IMR-90 (cell line): ENCODE data around the gene NEDD4L. TPM values are rescaled to one million over a fixed set of nuclear protein-coding genes. Genes with fewer than 3 reads are reported as not detected.

Experiments
- ATAC-seq: fragments of 200-7000 bp; cut with Tn5 transposase; 2 replicates; pipeline ENCODE4 v1.9.1; 2020; ENCODE audit warnings: low read depth, mild to moderate bottlenecking, moderate library complexity
- BruUV-seq: library from RNA; stranded (reverse); fragments of 400-500 nt; replicated peaks from 2 replicates; lab custom pipeline; 2021; lab: Mats Ljungman, UMichigan
- CTCF ChIA-PET: fragments of 300-600 bp; formaldehyde crosslinking; extraction: SDS; loops from one replicate; lab custom pipeline; 2021; ENCODE audit warnings: antibody characterized with exemption; lab: Yijun Ruan, JAX
- POLR2A ChIA-PET: fragments of 300-600 bp; sonication (Branson Sonifier 250); formaldehyde crosslinking; loops from one replicate; lab custom pipeline; 2022; ENCODE audit warnings: antibody characterized with exemption; ENCODE audit not compliant: unreplicated experiment; lab: Charles Lee
- DNase-seq: peaks from one replicate; pipeline ENCODE4 v3.0.0; 2013
- H2AFZ ChIP-seq: replicated peaks from 2 replicates; pipeline ENCODE3; 2013; ENCODE audit warnings: low read length, mild to moderate bottlenecking; ENCODE audit not compliant: poor library complexity
- H2AK5ac ChIP-seq: 2 replicates; pipeline ENCODE4 v1.6.1; 2013; ENCODE audit warnings: low read depth, low read length, inconsistent platforms
- H2AK9ac ChIP-seq: replicated peaks from 2 replicates; pipeline ENCODE3; 2013; ENCODE audit warnings: mild to moderate bottlenecking, low read depth, low read length, moderate library complexity; ENCODE audit not compliant: poor library complexity
- H2BK120ac ChIP-seq: 2 replicates; pipeline ENCODE4 v1.6.1; 2013; ENCODE audit warnings: low read depth, low read length, inconsistent platforms
- H2BK15ac ChIP-seq: 3 replicates; pipeline ENCODE4 v1.6.1; 2013; ENCODE audit warnings: low read depth, low read length, inconsistent platforms
- H2BK20ac ChIP-seq: 2 replicates; pipeline ENCODE4 v1.6.1; 2013; ENCODE audit warnings: low read depth, mild to moderate bottlenecking, inconsistent platforms, low read length, moderate library complexity
- H2BK5ac ChIP-seq: 2 replicates; pipeline ENCODE4 v1.6.1; 2013; ENCODE audit warnings: mild to moderate bottlenecking, low read depth, low read length, inconsistent platforms; ENCODE audit not compliant: poor library complexity, severe bottlenecking
- H3K14ac ChIP-seq: replicated peaks from 2 replicates; pipeline ENCODE4 v1.6.1; 2013; ENCODE audit warnings: low read depth, low read length, inconsistent platforms
- H3K18ac ChIP-seq: 2 replicates; pipeline ENCODE4 v1.6.1; 2013; ENCODE audit warnings: low read depth, low read length, control low read depth
- H3K23ac ChIP-seq: 2 replicates; pipeline ENCODE4 v1.6.1; 2013; ENCODE audit warnings: low read depth, low read length, inconsistent platforms
- H3K27ac ChIP-seq: 2 replicates; pipeline ENCODE4 v1.5.1; 2013; ENCODE audit warnings: mild to moderate bottlenecking, control low read depth, low read length; ENCODE audit not compliant: insufficient read depth
- H3K27me3 ChIP-seq: 2 replicates; pipeline ENCODE4 v1.6.1; 2013; ENCODE audit warnings: low read length; ENCODE audit not compliant: control insufficient read depth, insufficient read depth
- H3K36me3 ChIP-seq: 2 replicates; pipeline ENCODE4 v1.6.1; 2013; ENCODE audit warnings: low read length, mixed read lengths; ENCODE audit not compliant: control insufficient read depth, insufficient read depth
- H3K4ac ChIP-seq: 2 replicates; pipeline ENCODE4 v1.6.1; 2013; ENCODE audit warnings: low read depth, low read length, inconsistent platforms
- H3K4me1 ChIP-seq: 2 replicates; pipeline ENCODE4 v1.6.1; 2013; ENCODE audit warnings: low read length, mixed read lengths; ENCODE audit not compliant: control insufficient read depth, insufficient read depth
- H3K4me2 ChIP-seq: 2 replicates; pipeline ENCODE4 v1.6.1; 2013; ENCODE audit warnings: low read depth, mild to moderate bottlenecking, control low read depth, low read length, moderate library complexity
- H3K4me3 ChIP-seq: 2 replicates; pipeline ENCODE4 v1.5.1; 2013; ENCODE audit warnings: low read depth, mild to moderate bottlenecking, control low read depth, low read length, moderate library complexity; ENCODE audit not compliant: insufficient read depth
- H3K56ac ChIP-seq: 2 replicates; pipeline ENCODE4 v1.6.1; 2013; ENCODE audit warnings: low read length, inconsistent platforms; ENCODE audit not compliant: insufficient read depth; ENCODE audit errors: extremely low read depth
- H3K79me1 ChIP-seq, 2 experiments: 2 replicates each; pipeline ENCODE4 v1.6.1; 2013; ENCODE audit warnings: low read length in 2 of 2, inconsistent platforms in 1 of 2, low read depth in 1 of 2
- H3K9ac ChIP-seq: 2 replicates; pipeline ENCODE4 v1.6.1; 2013; ENCODE audit warnings: low read depth, low read length, control low read depth
- H3K9me1 ChIP-seq: 2 replicates; pipeline ENCODE4 v1.6.1; 2013; ENCODE audit warnings: low read length, inconsistent platforms; ENCODE audit not compliant: insufficient read depth
- H3K9me3 ChIP-seq: 2 replicates; pipeline ENCODE4 v1.6.1; 2013; ENCODE audit warnings: low read length; ENCODE audit not compliant: control insufficient read depth, insufficient read depth
- H4K20me1 ChIP-seq: 2 replicates; pipeline ENCODE4 v1.6.1; 2013; ENCODE audit warnings: low read length, inconsistent platforms; ENCODE audit not compliant: insufficient read depth
- H4K5ac ChIP-seq: 2 replicates; pipeline ENCODE4 v1.6.1; 2013; ENCODE audit warnings: mild to moderate bottlenecking, low read depth, low read length, control low read depth
- H4K8ac ChIP-seq, 2 experiments: 2 replicates each; pipeline ENCODE4 v1.6.1; 2013; ENCODE audit warnings: low read depth in 2 of 2, low read length in 2 of 2, control low read depth in 1 of 2, inconsistent platforms in 1 of 2
- H4K91ac ChIP-seq: 2 replicates; pipeline ENCODE4 v1.6.1; 2013; ENCODE audit warnings: low read depth, low read length, inconsistent platforms; ENCODE audit not compliant: insufficient read depth
- BHLHE40 ChIP-seq: fragments of 150-350 bp; IDR thresholded peaks from 2 replicates; pipeline ENCODE4 v1.6.1; 2016; ENCODE audit warnings: mild to moderate bottlenecking, low read depth, low read length
- CEBPB ChIP-seq: IDR thresholded peaks from 2 replicates; pipeline ENCODE4 v1.6.1; 2012; ENCODE audit warnings: low read depth, low read length, improper control_type of control experiment
- CHD1 ChIP-seq: IDR thresholded peaks from 2 replicates; pipeline ENCODE4 v1.6.1; 2012; ENCODE audit warnings: low read depth, low read length, improper control_type of control experiment
- CTCF ChIP-seq: conservative IDR thresholded peaks from 2 replicates; pipeline ENCODE4 v1.5.1; 2012; ENCODE audit warnings: mild to moderate bottlenecking, low read depth, low read length, improper control_type of control experiment
- ELK1 ChIP-seq: fragments of 150-350 bp; IDR thresholded peaks from 2 replicates; pipeline ENCODE4 v1.6.1; 2016; ENCODE audit warnings: low read depth, mild to moderate bottlenecking, low read length, moderate library complexity, borderline replicate concordance
- MXI1 ChIP-seq: IDR thresholded peaks from 2 replicates; pipeline ENCODE4 v1.6.1; 2012; ENCODE audit warnings: low read depth, mild to moderate bottlenecking, low read length, moderate library complexity, borderline replicate concordance
- NFE2L2 ChIP-seq: fragments of 150-350 bp; IDR thresholded peaks from 2 replicates; pipeline ENCODE4 v1.6.1; 2016; ENCODE audit warnings: low read depth, mild to moderate bottlenecking, low read length
- RCOR1 ChIP-seq: IDR thresholded peaks from 2 replicates; pipeline ENCODE4 v1.6.1; 2012; ENCODE audit warnings: mild to moderate bottlenecking, low read length, improper control_type of control experiment; ENCODE audit not compliant: insufficient replicate concordance
- RFX5 ChIP-seq: IDR thresholded peaks from 2 replicates; pipeline ENCODE4 v1.8.0; 2012; ENCODE audit warnings: low read depth, mild to moderate bottlenecking, low read length, moderate library complexity
- USF2 ChIP-seq: fragments of 150-350 bp; IDR thresholded peaks from 2 replicates; pipeline ENCODE4 v1.6.1; 2017; ENCODE audit warnings: mild to moderate bottlenecking, antibody characterized with exemption, low read length, low read depth
- WGBS, 2 experiments: methylation state at CpG; one replicate each; pipeline versions ENCODE4 v1.1.5 to v1.1.7; 2013; ENCODE audit warnings: missing lambda C conversion rate in 2 of 2; ENCODE audit not compliant: insufficient read length in 1 of 2; ENCODE audit errors: extremely low coverage in 2 of 2; 5-methylcytosine and 5-hydroxymethylcytosine counted together
- dilution Hi-C: fragments of 300-500 bp; cut with HindIII; formaldehyde crosslinking; loops from one replicate; pipeline ENCODE4 v1.14.3; 2018; ENCODE audit warnings: low sequenced_read_pairs; ENCODE audit not compliant: unreplicated experiment
- in situ Hi-C: fragments of 300-500 bp; cut with MboI; formaldehyde crosslinking; loops from 3 replicates; pipeline ENCODE4 v1.14.3; 2019; ENCODE audit warnings: low sequenced_read_pairs, inconsistent platforms, mixed read lengths
- intact Hi-C: fragments of 100-400 bp; cut with micrococcal nuclease; formaldehyde crosslinking; loops from 2 replicates; pipeline ENCODE4 v1.10.0; 2022
- polyA plus RNA-seq, 3 experiments: library from polyadenylated mRNA; depleted of rRNA; stranded (reverse); fragments of >200 nt; gene quantifications; 2 replicates each; pipeline ENCODE4 v1.2.3, GENCODE V29; 2012; ENCODE audit warnings: low replicate concordance in 1 of 3
- total RNA-seq: library from RNA; depleted of rRNA; stranded (reverse); fragments of >200 nt; gene quantifications from 2 replicates; pipeline ENCODE4 v1.2.3, GENCODE V29; 2012

NEDD4L gene
- total and polyA plus RNA-seq, 2 of the 4 experiments (the other 2 are of a cell fraction): 10.0 to 10.9 TPM

- TF ChIP-seq USF2: no peak
Measured at GRCh38 chr18:58263055-58263957, 219.3 kb downstream of the NEDD4L start (continued).

GRCh38 chr18:58264075-58264474 lies 220.0 kb downstream of the NEDD4L start:
- Histone ChIP-seq H3K9me3 (no peaks in the 10 kb centered on the region), H4K5ac (no peak overlapping the region), H3K14ac (no peak overlapping the region), H2BK15ac (no peak overlapping the region), H2AFZ (no peak overlapping the region), H4K20me1 (no peaks in the 10 kb centered on the region), H3K9ac (no peak overlapping the region), H3K27ac (no peak overlapping the region), H3K4ac (no peak overlapping the region), H3K4me2 (no peak overlapping the region), H2AK9ac (no peak overlapping the region), H2BK5ac (no peak overlapping the region), H3K23ac (no peak overlapping the region), H2BK20ac (no peak overlapping the region), H3K18ac (no peak overlapping the region), H2BK120ac (no peak overlapping the region), H4K91ac (no peak overlapping the region), H3K9me1 (0 out of 2 replicates have a peak, but pooled peaks cover 9% of the 10 kb centered on the region), H4K8ac (no peak overlapping the region), H2AK5ac (no peak overlapping the region), H3K36me3 (no peaks in the 10 kb centered on the region), H3K4me1 (peaks cover 2% of the 10 kb centered on the region), H3K4me3 (no peak overlapping the region), H3K27me3 (no peaks in the 10 kb centered on the region), H3K79me1 (no peaks in the 10 kb centered on the region), H3K56ac (no peak overlapping the region)
- dilution Hi-C loops (no loop called here), intact Hi-C loops (no loop called here), in situ Hi-C loops (no loop called here)
- no TSS peak for BruUV-seq
- DNase-seq: no peak
- ChIA-PET CTCF (interaction anchor here (0.9 kb wide), 1 partner anchor 23 kb away, joined by 5 read pairs; no protein-coding TSS in a partner anchor), POLR2A (no interaction called here)
- ATAC-seq: no peak
- WGBS, 2 experiments: 95% methylated on average over 4 of the region's 5 CpGs; no CpG with 5 or more reads in 1 of the 2 experiments
- TF ChIP-seq MXI1 (no peak), ELK1 (no peak), RCOR1 (no peak), CEBPB (no peak), BHLHE40 (no peak), CTCF (no peak), RFX5 (no peak), CHD1 (no peak), USF2 (no peak), NFE2L2 (no peak)
